HepG2 (cell line): Measurements from ENCODE around the gene EXTL1. TPM values are rescaled to one million over a fixed set of nuclear protein-coding genes. Genes with fewer than 3 reads are reported as not detected.

Source experiments
- ATAC-seq: fragments of 200-7000 bp; cut with Tn5 transposase; 3 replicates; pipeline ENCODE4 v1.9.1; 2020; ENCODE audit warnings: mild to moderate bottlenecking, moderate library complexity
- BruUV-seq: library from RNA; stranded (reverse); fragments of 400-500 nt; replicated peaks from 2 replicates; lab custom pipeline; 2021; lab: Mats Ljungman, UMichigan
- CTCF ChIA-PET: fragments of 300-600 bp; formaldehyde crosslinking; extraction: SDS; loops from one replicate; lab custom pipeline; 2021; ENCODE audit warnings: low total read pairs, inconsistent platforms, low intra/inter-chr PET ratio; lab: Yijun Ruan, JAX
- POLR2A ChIA-PET: fragments of 350-600 bp; sonication (Branson Sonifier 250); formaldehyde crosslinking; loops from one replicate; lab custom pipeline; 2020; ENCODE audit warnings: antibody characterized with exemption, inconsistent platforms; lab: Yijun Ruan, JAX
- DNase-seq: peaks from one replicate; pipeline ENCODE4 v3.0.0-alpha.2; 2015; ENCODE audit warnings: low spot score
- FAIRE-seq: peaks from 3 replicates; lab custom pipeline; 2011; peaks lifted over from hg19 to GRCh38; lab: Jason Lieb, UNC
- H2AFZ ChIP-seq: one replicate; pipeline ENCODE4 v1.6.1; 2011; ENCODE audit warnings: low read length, inconsistent platforms
- H3K27ac ChIP-seq: fragments of 300-600 bp; 3 replicates; pipeline ENCODE4 v1.8.0; 2011; ENCODE audit warnings: mixed run types, mild to moderate bottlenecking, mixed read lengths, low read length, inconsistent platforms; ENCODE audit not compliant: insufficient read depth; ENCODE audit errors: extremely low read length
- H3K27me3 ChIP-seq, 2 experiments: fragments of 200-600 bp in 1 of 2; 2 replicates in 1 of 2; 3 replicates in 1 of 2; pipeline versions ENCODE4 v1.6.0 to v1.8.0; 2011; ENCODE audit warnings: low read length in 2 of 2, mild to moderate bottlenecking in 2 of 2, moderate library complexity in 2 of 2, inconsistent platforms in 1 of 2; ENCODE audit not compliant: insufficient read depth in 2 of 2, control insufficient read depth in 1 of 2
- H3K36me3 ChIP-seq, 2 experiments: fragments of 200-600 bp in 1 of 2; replicated peaks in 1 of 2; 2 replicates in 1 of 2; 3 replicates in 1 of 2; pipeline versions ENCODE4 v1.5.1 to v1.8.0; 2011; ENCODE audit warnings: low read length in 2 of 2, inconsistent platforms in 1 of 2; ENCODE audit not compliant: insufficient read depth in 2 of 2, control insufficient read depth in 1 of 2
- H3K4me1 ChIP-seq: 2 replicates; pipeline ENCODE4 v1.5.1; 2012; ENCODE audit warnings: low read length, inconsistent platforms; ENCODE audit not compliant: insufficient read depth
- H3K4me2 ChIP-seq: 2 replicates; pipeline ENCODE4 v1.6.0; 2011; ENCODE audit warnings: low read depth, low read length, inconsistent platforms
- H3K4me3 ChIP-seq, 3 experiments: fragments of 200-600 bp in 1 of 3; sonication (generic), shearing (Covaris generic) in 1 of 3; replicated peaks in 1 of 3; 2 replicates each; pipeline ENCODE4 v1.5.1; 2011 to 2016; ENCODE audit warnings: low read length in 3 of 3, inconsistent platforms in 2 of 3, low read depth in 2 of 3, mild to moderate bottlenecking in 2 of 3, control low read depth in 1 of 3, mixed read lengths in 1 of 3; ENCODE audit not compliant: insufficient read depth in 1 of 3
- H3K79me2 ChIP-seq: one replicate; pipeline ENCODE4 v1.6.1; 2011; ENCODE audit warnings: low read length, inconsistent platforms; ENCODE audit not compliant: insufficient read depth
- H3K9ac ChIP-seq: 2 replicates; pipeline ENCODE4 v1.6.0; 2011; ENCODE audit warnings: mild to moderate bottlenecking, low read depth, low read length, inconsistent platforms; ENCODE audit not compliant: insufficient read depth
- H3K9me3 ChIP-seq: 2 replicates; pipeline ENCODE4 v1.5.1; 2012; ENCODE audit warnings: mild to moderate bottlenecking, low read length
- H4K20me1 ChIP-seq: 2 replicates; pipeline ENCODE4 v1.6.0; 2011; ENCODE audit warnings: inconsistent platforms, mild to moderate bottlenecking, low read length, moderate library complexity; ENCODE audit not compliant: insufficient read depth
- CBFB ChIP-seq: sonication (generic); formaldehyde crosslinking; IDR thresholded peaks from 2 replicates; pipeline ENCODE4 v1.4.0; 2020; ENCODE audit warnings: missing genetic modification reagents
- CCDC6 ChIP-seq: sonication (generic); formaldehyde crosslinking; IDR thresholded peaks from 2 replicates; pipeline ENCODE4 v1.8.1; 2022; ENCODE audit warnings: mild to moderate bottlenecking, missing genetic modification reagents, moderate library complexity
- CEBPB ChIP-seq: IDR thresholded peaks from 2 replicates; pipeline ENCODE4 v1.6.1; 2011; ENCODE audit warnings: low read depth, low read length, improper control_type of control experiment, borderline replicate concordance
- CEBPG ChIP-seq: IDR thresholded peaks from 2 replicates; pipeline ENCODE4 v1.6.1; 2016
- HMGXB4 ChIP-seq, 2 experiments: sonication (generic) in 1 of 2; formaldehyde crosslinking in 1 of 2; IDR thresholded peaks; 2 replicates each; pipeline versions ENCODE4 v1.4.0 to v1.6.1; 2018 to 2020; ENCODE audit warnings: missing genetic modification reagents in 2 of 2, borderline replicate concordance in 1 of 2, low read depth in 1 of 2, mild to moderate bottlenecking in 1 of 2, missing biosample characterization in 1 of 2
- HOMEZ ChIP-seq: IDR thresholded peaks from 2 replicates; pipeline ENCODE4 v1.6.1; 2016; ENCODE audit warnings: low read depth
- ZNF264 ChIP-seq: sonication (generic); formaldehyde crosslinking; IDR thresholded peaks from 2 replicates; pipeline ENCODE4 v1.4.0; 2020; ENCODE audit warnings: missing genetic modification reagents
- ZNF326 ChIP-seq: sonication (generic); formaldehyde crosslinking; IDR thresholded peaks from 2 replicates; pipeline ENCODE4 v1.4.0; 2020; ENCODE audit warnings: missing genetic modification reagents, borderline replicate concordance
- ZNF549 ChIP-seq: sonication (generic); formaldehyde crosslinking; IDR thresholded peaks from 2 replicates; pipeline ENCODE4 v1.5.0; 2020; ENCODE audit warnings: missing genetic modification reagents
- ZNF652 ChIP-seq: IDR thresholded peaks from 2 replicates; pipeline ENCODE4 v1.6.1; 2016; ENCODE audit warnings: low read depth, borderline replicate concordance
- WGBS: methylation state at CpG from one replicate; pipeline ENCODE4 v1.1.6; 2017; ENCODE audit warnings: low lambda C conversion rate; 5-methylcytosine and 5-hydroxymethylcytosine counted together
- in situ Hi-C: cut with HindIII; loops from 2 replicates; pipeline ENCODE4 v1.10.0; 2017; ENCODE audit warnings: low pct_unique_long_range_greater_than_20kb; ENCODE audit not compliant: extremely low pct_ligation_motif_present
- intact Hi-C: fragments of 100-400 bp; cut with micrococcal nuclease; formaldehyde crosslinking; loops from one replicate; pipeline ENCODE4 v1.10.0; 2022; ENCODE audit not compliant: unreplicated experiment
- polyA plus RNA-seq, 8 experiments: library from polyadenylated mRNA; depleted of rRNA in 3 of 8; stranded (reverse) in 7 of 8; unstranded in 1 of 8; fragments of >200 nt; fragmentation: Illumina TruSeq in 4 of 8; extraction: Trizol in 4 of 8; gene quantifications; 2 replicates each; pipeline versions ENCODE4 v1.2.1 to v1.2.3, GENCODE V29; 2011 to 2016; ENCODE audit warnings: low read depth in 4 of 8, missing spikeins in 1 of 8, mixed read lengths in 1 of 8; ENCODE audit not compliant: insufficient read depth in 1 of 8
- total RNA-seq, 5 experiments: library from RNA; depleted of rRNA; stranded (reverse); fragments of >200 nt; fragmentation: Illumina TruSeq; extraction: Trizol; gene quantifications; 2 replicates each; pipeline ENCODE4 v1.2.3, GENCODE V29; 2016; ENCODE audit warnings: low read depth in 1 of 5

EXTL1 gene
- total and polyA plus RNA-seq, 2 of the 13 experiments (the other 11 are each of a cell fraction or from before 2014, with no cell fraction given): 0.35 to 1.0 TPM

GRCh38 chr1:25999041-25999800 is 22.4 kb upstream of the EXTL1 start:
- ChIA-PET CTCF (interaction anchor here (1.6 to 2.3 kb wide), 2 partner anchors 93 to 104 kb away, joined by 5 to 40 read pairs; partner anchors contain the start of gene STMN1), POLR2A (no interaction called here)
- WGBS: 88% methylated on average over 18 of the region's 18 CpGs
- Histone ChIP-seq H4K20me1 (no peaks in the 10 kb centered on the region), H3K27ac (no peak overlapping the region), H3K79me2 (no peaks in the 10 kb centered on the region), H3K27me3 (no peaks in the 10 kb centered on the region; a peak in 1 of 5 replicates), H2AFZ (peak overlapping the region; percentile 60), H3K4me3 (no peak overlapping the region), H3K4me1 (peaks cover 36% of the 10 kb centered on the region), H3K4me2 (no peak overlapping the region), H3K36me3 (no peaks in the 10 kb centered on the region), H3K9me3 (no peaks in the 10 kb centered on the region), H3K9ac (no peak overlapping the region)
- intact Hi-C loops (loop anchor here (5.0 kb wide), 1 partner anchor 177 kb away; no protein-coding TSS in a partner anchor), in situ Hi-C loops (loop anchor here (5.0 to 10.0 kb wide), 2 partner anchors 102 to 174 kb away; no protein-coding TSS in a partner anchor)
- TF ChIP-seq CBFB (CRISPR knock-in tag): no peak
- 0 out of 2 replicates have a peak, but pooled peaks have one; percentile 1 for TF ChIP-seq CCDC6 (CRISPR knock-in tag)
- FAIRE-seq (no peak), ATAC-seq (no peak), DNase-seq (no peak)
- BruUV-seq: no TSS peak

- FAIRE-seq (no peak), DNase-seq (no peak), ATAC-seq (no peak)
- peaks cover 25% of the 10 kb centered on the region for H3K4me1 ChIP-seq
- POLR2A ChIA-PET: no interaction called here
- in situ Hi-C loops (no loop called here), intact Hi-C loops (no loop called here)
- no peak overlapping the region for H3K27ac ChIP-seq
- no peak overlapping the region for H3K4me2 ChIP-seq
- no peak overlapping the region for H3K4me3 ChIP-seq
- peaks cover 3 to 13% of the 10 kb centered on the region in 2 experiments; a peak in 3 of 5 replicates for H3K27me3 ChIP-seq
- no peaks in the 10 kb centered on the region for H4K20me1 ChIP-seq
- no peaks in the 10 kb centered on the region for H3K79me2 ChIP-seq
- CTCF ChIA-PET: no interaction called here
- H2AFZ ChIP-seq: no peak overlapping the region
- no peaks in the 10 kb centered on the region for H3K36me3 ChIP-seq
- BruUV-seq: no TSS peak
- TF ChIP-seq CEBPG (CRISPR knock-in tag): peak; percentile 76; the same call in 1 of the 2 replicates
- peak; percentile 92 for TF ChIP-seq CEBPB
- TF ChIP-seq ZNF652 (CRISPR knock-in tag): no peak
- TF ChIP-seq ZNF549 (CRISPR knock-in tag): no peak
- TF ChIP-seq ZNF326 (CRISPR knock-in tag): no peak
- TF ChIP-seq ZNF264 (CRISPR knock-in tag): no peak
- no peak for TF ChIP-seq HMGXB4 (CRISPR knock-in tag; IDR thresholded peaks at IDR 0.05; ENCODE audit: borderline replicate concordance in 1 of 2, low read depth in 1 of 2)
- TF ChIP-seq HOMEZ: no peak
- no peaks in the 10 kb centered on the region for H3K9me3 ChIP-seq
- WGBS: 12% methylated on average over 4 of the region's 4 CpGs
- no peak overlapping the region for H3K9ac ChIP-seq
These were observed 18.3 kb upstream of the EXTL1 start for GRCh38 chr1:26003262-26003661.
